DMS53 treated with DMSO at 0.1 percent for 48 hours (cell line): Measurements from ENCODE around the gene WDR55.
"Not testable (repeated sequence)": the region's sequence is repeated elsewhere in the genome, so short reads cannot be mapped to it uniquely, and the experiment has no call there.

Experiments
- DNase-seq: peaks from one replicate; lab custom pipeline; 2025; ENCODE audit not compliant: unreplicated experiment; lab: John Stamatoyannopoulos, UW

Gene WDR55

GRCh38 chr5:140708787-140709186 is 44.1 kb downstream of the WDR55 start:
- DNase-seq, result peak; percentile 71

- DNase-seq, result peak; percentile 99
Observed at GRCh38 chr5:140710899-140711552, 46.3 kb downstream of the WDR55 start.

DNA sequence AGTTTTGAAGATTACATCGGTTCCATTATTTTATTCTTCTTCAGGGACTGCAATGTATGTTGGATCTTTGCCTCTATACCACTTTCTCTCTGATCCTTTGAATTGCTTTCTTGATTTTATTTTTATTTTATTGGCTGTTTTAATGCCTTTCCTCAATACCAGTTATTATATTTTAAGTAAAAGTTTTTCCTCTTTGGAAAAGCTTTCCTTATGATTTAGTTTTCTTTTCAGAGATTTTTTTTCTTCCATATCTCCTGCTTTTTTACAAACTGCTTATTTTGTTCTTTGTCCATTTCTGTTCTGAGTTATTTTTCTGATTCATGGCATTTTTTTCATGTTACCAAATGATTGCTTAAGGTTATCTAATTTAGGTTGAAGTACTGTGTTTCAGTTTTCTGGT is 47.1 kb downstream of the WDR55 start:
- DNase-seq, result no peak

GRCh38 chr5:140713562-140714094 is 48.9 kb downstream of the WDR55 start:
- DNase-seq, result no peak

DNA sequence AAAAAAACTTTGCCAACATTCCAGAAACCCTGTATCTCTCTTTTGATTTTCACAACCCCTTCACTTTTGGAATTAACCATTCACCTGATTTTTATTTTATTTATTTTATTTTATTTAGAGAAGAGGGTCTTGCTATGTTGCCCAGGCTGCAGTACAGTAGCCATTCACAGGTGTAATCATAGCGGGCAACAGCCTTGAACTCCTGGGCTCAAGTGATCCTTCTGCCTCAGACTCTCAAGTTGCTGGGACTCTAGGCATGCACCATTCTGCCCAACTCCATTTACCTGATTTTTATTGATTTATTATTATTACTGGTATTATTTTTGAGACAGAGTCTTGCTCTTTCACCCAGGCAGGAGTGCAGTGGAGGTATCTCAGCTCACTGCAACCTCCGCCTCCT is 51.5 kb downstream of the WDR55 start:
- DNase-seq, result not testable (repeated sequence)

GRCh38 chr5:140718266-140718592 is 53.5 kb downstream of the WDR55 start:
- DNase-seq, result no peak

GRCh38 chr5:140720738-140721137 is 56.0 kb downstream of the WDR55 start:
- DNase-seq, result not testable (repeated sequence)

GRCh38 chr5:140721395-140721794 is 56.7 kb downstream of the WDR55 start:
- not testable (repeated sequence) for DNase-seq
